Measurements from ENCODE around the gene DQX1.
"Not testable (repeated sequence)": the region's sequence is repeated elsewhere in the genome, so short reads cannot be mapped to it uniquely, and the experiment has no call there.

The DQX1 gene

GRCh38 chr2:74496997-74497776 is 28.8 kb downstream of the DQX1 start:
- no peak for DNase-seq (ENCODE audit: low read depth in 2 of 2)

DNA sequence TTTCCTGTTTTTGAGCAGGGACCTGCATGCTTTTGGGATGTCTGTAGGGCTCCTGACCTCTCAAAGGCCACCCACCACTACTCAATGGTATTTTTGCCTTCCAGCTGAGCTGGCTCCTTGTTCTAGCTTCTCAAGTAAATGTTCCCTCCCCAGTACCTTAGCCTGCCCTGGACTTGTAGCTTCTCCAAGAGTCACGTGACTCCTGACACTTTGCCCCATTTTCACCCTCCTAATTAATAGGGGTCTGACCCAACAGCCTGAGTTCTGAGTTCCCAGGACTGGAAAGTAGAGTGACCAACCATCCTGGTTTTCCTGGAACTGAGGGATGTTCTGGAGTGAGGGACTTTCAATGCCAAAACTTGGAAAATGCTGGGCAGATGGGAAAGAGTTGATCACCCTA is 30.6 kb downstream of the DQX1 start:
- no peak for DNase-seq (ENCODE audit: low read depth in 2 of 2)

DNA sequence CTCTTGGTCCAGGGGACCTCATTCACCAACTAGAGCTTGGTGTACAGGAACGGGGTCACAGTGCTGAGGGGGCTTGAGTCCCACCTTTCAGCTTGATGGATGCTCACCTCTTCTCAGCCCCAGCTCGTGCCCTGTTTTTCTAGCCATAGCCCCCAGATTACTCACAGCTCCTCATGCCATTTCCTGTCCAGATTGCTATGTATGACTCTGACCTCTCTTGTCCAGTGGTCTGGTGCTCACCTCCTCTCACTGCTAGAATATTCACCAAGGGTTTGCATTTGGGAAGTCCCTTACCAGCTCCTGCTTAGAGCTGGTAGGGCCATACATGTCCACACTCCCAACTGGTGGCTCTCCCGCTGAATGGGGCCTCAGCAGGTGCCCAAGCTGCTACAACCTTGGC is 32.5 kb downstream of the DQX1 start:
- no peak for DNase-seq (ENCODE audit: low read depth in 2 of 2)

DNA sequence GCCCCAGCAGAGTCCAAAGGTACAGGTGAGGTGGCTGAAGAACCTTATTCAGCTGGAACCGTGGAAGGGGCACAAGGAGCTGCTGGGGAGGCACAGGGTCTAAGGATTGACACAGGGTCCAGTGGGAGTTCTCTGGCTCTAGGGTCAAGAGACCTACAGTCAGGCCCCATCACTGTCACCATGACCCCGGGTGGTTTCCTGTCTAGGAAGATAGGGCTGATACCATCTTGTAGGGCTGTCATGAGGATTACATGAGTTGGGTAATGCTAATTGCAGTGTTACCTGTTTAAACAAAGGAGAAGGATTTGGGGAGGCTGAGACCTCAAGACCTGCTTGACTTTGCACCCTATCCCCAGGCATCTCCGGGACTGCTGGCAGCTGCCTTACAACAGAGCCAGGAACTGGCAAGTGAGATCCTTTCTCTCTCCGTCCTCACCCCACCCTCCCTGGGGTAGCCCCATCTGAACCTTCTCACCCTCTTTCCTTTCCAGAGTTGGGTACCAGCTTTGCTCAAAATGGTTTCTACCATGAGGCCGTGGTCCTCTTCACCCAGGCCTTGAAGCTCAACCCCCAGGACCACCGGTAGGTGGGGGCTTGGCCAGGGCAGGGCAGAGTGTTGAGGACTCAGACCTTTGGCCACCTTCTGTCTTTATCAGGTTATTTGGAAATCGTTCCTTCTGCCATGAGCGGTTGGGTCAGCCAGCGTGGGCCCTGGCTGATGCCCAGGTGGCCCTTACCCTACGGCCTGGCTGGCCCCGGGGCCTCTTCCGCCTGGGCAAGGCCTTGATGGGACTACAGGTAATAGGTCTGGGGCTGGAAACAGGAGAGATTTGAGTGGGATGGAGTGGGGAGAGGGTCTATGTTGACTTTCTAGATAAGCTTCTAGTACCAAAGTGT is 34.1 kb downstream of the DQX1 start:
- no peak for DNase-seq (ENCODE audit: low read depth in 2 of 2)

DNA sequence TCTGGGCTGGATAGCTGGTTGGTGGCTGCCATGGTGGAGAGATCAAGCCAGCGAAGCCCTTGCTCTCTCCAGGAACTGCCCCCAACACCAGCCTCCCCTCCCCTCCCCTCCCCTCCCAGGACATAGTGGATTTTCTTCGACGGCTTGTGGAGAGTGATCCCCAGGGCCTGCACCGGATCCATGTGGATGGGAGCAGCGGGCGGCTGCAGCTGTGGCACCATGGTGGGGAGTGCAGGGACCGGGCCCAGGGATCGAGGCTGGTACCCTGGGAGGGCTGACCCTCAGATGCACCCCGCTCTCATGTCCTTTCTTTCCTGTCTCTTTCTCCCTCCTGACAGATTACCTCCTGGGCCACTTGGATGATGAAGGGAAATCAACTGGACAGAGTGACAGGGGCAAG is 36.1 kb downstream of the DQX1 start:
- DNase-seq (ENCODE audit: low read depth in 2 of 2), result no peak

GRCh38 chr2:74488643-74489481 is 37.2 kb downstream of the DQX1 start:
- DNase-seq (ENCODE audit: low read depth in 2 of 2), result no peak

- DNase-seq (ENCODE audit: low read depth in 2 of 2), result no peak
Observed at GRCh38 chr2:74486141-74486540, 39.9 kb downstream of the DQX1 start.

DNA sequence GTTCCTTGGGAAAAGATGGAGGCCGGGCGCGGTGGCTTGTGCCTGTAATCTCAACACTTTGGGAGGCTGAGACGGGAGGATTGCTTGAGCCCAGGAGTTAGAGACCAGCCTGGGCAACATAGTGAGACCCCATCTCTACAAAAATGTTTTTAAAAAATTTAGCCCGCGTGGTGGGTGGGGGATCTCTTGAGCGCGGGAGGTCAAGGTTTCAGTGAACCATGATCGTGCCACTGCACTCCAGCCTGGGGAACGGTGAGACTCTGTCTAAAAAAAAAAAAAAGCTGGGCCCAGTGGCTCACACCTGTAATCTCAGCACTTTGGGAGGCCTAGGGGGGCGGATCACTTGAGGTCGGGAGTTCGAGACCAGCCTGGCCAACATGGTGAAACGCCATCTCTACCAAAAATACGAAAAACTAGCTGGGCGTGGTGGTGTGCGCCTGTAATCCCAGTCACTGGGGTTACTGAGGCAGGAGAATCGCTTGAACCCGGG is 42.3 kb downstream of the DQX1 start:
- DNase-seq (ENCODE audit: low read depth in 2 of 2), result not testable (repeated sequence)

GRCh38 chr2:74482801-74483674 is 43.0 kb downstream of the DQX1 start, which contains the start of the genes CCDC142 and TTC31:
TSS of gene CCDC142 (minus strand) at chr2:74482998. CDS start at chr2:74482837, 161 bp downstream.
TSS of gene TTC31 (plus strand) at chr2:74483081. CDS start at chr2:74483096, 15 bp downstream.
- peak; percentile 82 to 88 for DNase-seq (ENCODE audit: low read depth in 2 of 2)

GRCh38 chr2:74481961-74482800 is 43.9 kb downstream of the DQX1 start:
- no peak for DNase-seq (ENCODE audit: low read depth in 2 of 2)

GRCh38 chr2:74481431-74481830 is 44.6 kb downstream of the DQX1 start:
- DNase-seq (ENCODE audit: low read depth in 2 of 2), result no peak

- no peak for DNase-seq (ENCODE audit: low read depth in 2 of 2)
Observed at GRCh38 chr2:74474899-74475298, 51.1 kb downstream of the DQX1 start.

- DNase-seq (ENCODE audit: low read depth in 2 of 2), result no peak
Observed at GRCh38 chr2:74474481-74474880, 51.5 kb downstream of the DQX1 start.

DNA sequence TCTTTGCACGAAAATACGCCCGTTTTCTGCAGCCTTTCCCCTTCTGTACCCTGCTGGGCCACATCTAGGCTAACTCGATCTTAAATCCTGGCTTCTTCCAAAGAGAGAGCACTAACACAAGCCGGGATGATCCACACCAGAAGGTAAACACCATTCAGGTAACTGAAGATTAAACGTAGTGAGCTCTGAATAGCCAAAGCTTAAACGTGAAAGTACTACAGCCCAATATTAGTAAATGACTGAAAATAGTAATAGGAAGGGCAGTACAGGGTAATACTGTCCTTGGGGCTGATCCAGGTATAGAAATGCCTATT is 53.1 kb downstream of the DQX1 start:
- DNase-seq (ENCODE audit: low read depth in 2 of 2), result no peak

- peak; percentile 93 to 94 for DNase-seq (ENCODE audit: low read depth in 2 of 2)
Observed at GRCh38 chr2:74472086-74472944, 53.7 kb downstream of the DQX1 start, which contains the start of gene MRPL53. TSS of gene MRPL53 (minus strand) at chr2:74472680. CDS start at chr2:74472660, 20 bp downstream.

GRCh38 chr2:74471332-74472065 is 54.5 kb downstream of the DQX1 start:
- no peak for DNase-seq (ENCODE audit: low read depth in 2 of 2)

DNA sequence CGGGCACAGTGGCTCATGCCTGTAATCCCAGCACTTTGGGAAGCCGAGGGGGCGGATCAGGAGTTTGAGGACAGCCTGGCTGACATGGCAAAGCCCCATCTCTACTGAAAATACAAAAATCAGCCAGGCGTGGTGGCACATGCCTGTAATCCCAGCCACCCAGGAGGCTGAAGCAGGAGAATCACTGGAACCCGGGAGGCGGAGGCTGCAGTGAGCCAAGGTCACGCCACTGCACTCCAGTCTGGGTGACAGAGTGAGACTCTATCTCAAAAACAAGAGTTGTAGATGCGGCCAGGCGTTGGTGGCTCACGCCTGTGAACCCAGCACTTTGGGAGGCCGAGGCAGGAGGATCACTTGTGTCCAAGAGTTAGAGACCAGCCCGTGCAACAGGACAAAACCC is 55.3 kb downstream of the DQX1 start:
- DNase-seq (ENCODE audit: low read depth in 2 of 2), result not testable (repeated sequence)
